ENCODE measurements around the gene KLHL8. TPM values are rescaled to one million over a fixed set of nuclear protein-coding genes. Genes with fewer than 3 reads are reported as not detected.
"Not testable (repeated sequence)": the region's sequence is repeated elsewhere in the genome, so short reads cannot be mapped to it uniquely, and the experiment has no call there.

The KLHL8 gene
- total RNA-seq, 4 donors from 2014 or later = 9.4 to 18.7 (median 13.6) TPM

DNA sequence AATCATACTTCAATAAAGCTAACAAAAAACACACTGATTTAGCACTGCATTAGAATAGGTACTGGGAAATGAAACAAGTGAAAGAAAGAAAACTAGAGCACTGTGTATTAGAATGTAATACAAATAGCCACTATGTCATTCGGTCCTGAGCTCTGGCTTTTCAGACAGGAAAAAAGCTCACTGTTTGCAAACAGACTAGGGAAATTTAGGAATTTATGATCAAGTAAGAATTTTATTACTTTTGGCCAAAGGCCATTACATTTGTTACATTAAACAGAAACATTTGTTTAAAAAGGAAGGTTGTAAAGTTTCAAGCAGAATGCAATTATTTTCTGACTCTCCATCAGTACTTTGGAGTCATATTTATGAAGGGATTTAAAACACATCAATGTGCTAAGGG lies 68.7 kb downstream of the KLHL8 start:
- DNase-seq = no peak
- Histone ChIP-seq H3K36me3 (no peaks in the 10 kb centered on the region), H3K27ac (peak overlapping the region in 3 of 4 donors; percentile 17 to 61 (median 57)), H3K27me3 (no peaks in the 10 kb centered on the region), H3K4me1 (peaks cover 0 to 22% (median 15%) of the 10 kb centered on the region in 4 donors), H3K4me3 (no peak overlapping the region), H3K9me3 (no peaks in the 10 kb centered on the region)
- in situ Hi-C loops (cut with MboI; ENCODE audit: low pct_ligation_motif_present in 1 of 4, low pct_unique_long_range_greater_than_20kb in 1 of 4, low sequenced_read_pairs in 3 of 4) (loop anchor here in 3 of 4 donors (10.0 to 25.0 kb wide), 2 partner anchors 83 to 311 kb away; no protein-coding TSS in a partner anchor), intact Hi-C loops (cut with DNase I; ENCODE audit: low total_unique reads) (loop anchor here (5.0 kb wide), 1 partner anchor 86 kb away; no protein-coding TSS in a partner anchor)
- 27 to 33% methylated on average over 1 of the region's 1 CpG for WGBS, 2 donors (ENCODE audit: low coverage in 1 of 2)
- no peak for TF ChIP-seq POLR2A (IDR thresholded peaks at IDR 0.05)
- TF ChIP-seq POLR2AphosphoS5 (IDR thresholded peaks at IDR 0.05) = peak in 1 of 3 donors; percentile 18

- peak; percentile 36 for DNase-seq
- Histone ChIP-seq H3K27me3 (no peaks in the 10 kb centered on the region), H3K9me3 (no peaks in the 10 kb centered on the region), H3K4me1 (peaks cover 0 to 22% (median 15%) of the 10 kb centered on the region in 4 donors), H3K4me3 (no peak overlapping the region), H3K27ac (peak overlapping the region in 1 of 4 donors; percentile 61), H3K36me3 (no peaks in the 10 kb centered on the region)
- WGBS, 2 donors (ENCODE audit: low coverage in 1 of 2) = 21 to 26% methylated on average over 2 of the region's 2 CpGs
- in situ Hi-C loops (cut with MboI; ENCODE audit: low pct_ligation_motif_present in 1 of 4, low pct_unique_long_range_greater_than_20kb in 1 of 4, low sequenced_read_pairs in 3 of 4) (loop anchor here in 3 of 4 donors (10.0 to 25.0 kb wide), 2 partner anchors 84 to 312 kb away; no protein-coding TSS in a partner anchor), intact Hi-C loops (cut with DNase I; ENCODE audit: low total_unique reads) (loop anchor here (5.0 kb wide), 1 partner anchor 87 kb away; no protein-coding TSS in a partner anchor)
- no peak for TF ChIP-seq POLR2AphosphoS5 (IDR thresholded peaks at IDR 0.05)
- TF ChIP-seq, protein P1, sequence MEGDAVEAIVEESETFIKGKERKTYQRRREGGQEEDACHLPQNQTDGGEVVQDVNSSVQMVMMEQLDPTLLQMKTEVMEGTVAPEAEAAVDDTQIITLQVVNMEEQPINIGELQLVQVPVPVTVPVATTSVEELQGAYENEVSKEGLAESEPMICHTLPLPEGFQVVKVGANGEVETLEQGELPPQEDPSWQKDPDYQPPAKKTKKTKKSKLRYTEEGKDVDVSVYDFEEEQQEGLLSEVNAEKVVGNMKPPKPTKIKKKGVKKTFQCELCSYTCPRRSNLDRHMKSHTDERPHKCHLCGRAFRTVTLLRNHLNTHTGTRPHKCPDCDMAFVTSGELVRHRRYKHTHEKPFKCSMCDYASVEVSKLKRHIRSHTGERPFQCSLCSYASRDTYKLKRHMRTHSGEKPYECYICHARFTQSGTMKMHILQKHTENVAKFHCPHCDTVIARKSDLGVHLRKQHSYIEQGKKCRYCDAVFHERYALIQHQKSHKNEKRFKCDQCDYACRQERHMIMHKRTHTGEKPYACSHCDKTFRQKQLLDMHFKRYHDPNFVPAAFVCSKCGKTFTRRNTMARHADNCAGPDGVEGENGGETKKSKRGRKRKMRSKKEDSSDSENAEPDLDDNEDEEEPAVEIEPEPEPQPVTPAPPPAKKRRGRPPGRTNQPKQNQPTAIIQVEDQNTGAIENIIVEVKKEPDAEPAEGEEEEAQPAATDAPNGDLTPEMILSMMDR (IDR thresholded peaks at IDR 0.05) = peak; percentile 91 to 95 (median 94)
Observed at GRCh38 chr4:87150498-87151261, 69.7 kb downstream of the KLHL8 start.

DNA sequence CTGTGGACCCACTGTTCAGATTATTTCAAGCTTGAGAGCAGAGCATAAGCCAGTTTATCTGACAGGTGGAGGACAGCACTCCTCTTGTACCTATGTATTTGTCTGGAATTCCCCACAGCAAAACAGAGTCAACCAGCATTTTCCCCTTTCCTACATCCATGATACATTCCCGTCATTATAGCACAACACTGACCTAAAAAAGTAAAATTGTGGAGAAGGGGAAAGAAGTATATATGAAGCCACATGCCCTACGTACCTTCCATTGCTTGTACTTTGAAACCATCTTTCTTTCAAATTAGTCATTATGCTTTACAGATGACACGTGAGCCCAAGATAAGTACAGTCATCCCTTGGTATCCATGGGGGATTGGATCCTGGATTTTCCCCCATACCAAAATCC lies 73.3 kb downstream of the KLHL8 start:
- WGBS, 2 donors (ENCODE audit: low coverage in 1 of 2) = 79 to 88% methylated on average over 3 of the region's 3 CpGs
- H3K36me3 ChIP-seq = no peaks in the 10 kb centered on the region
- in situ Hi-C loops (cut with MboI; ENCODE audit: low pct_ligation_motif_present in 1 of 4, low pct_unique_long_range_greater_than_20kb in 1 of 4, low sequenced_read_pairs in 3 of 4) = loop anchor here in 1 of 4 donors (5.0 to 25.0 kb wide), 2 partner anchors 85 to 315 kb away; no protein-coding TSS in a partner anchor
- peaks cover 0 to 21% (median 10%) of the 10 kb centered on the region in 4 donors for H3K4me1 ChIP-seq
- no peaks in the 10 kb centered on the region for H3K27me3 ChIP-seq
- intact Hi-C loops (cut with DNase I; ENCODE audit: low total_unique reads) = no loop called here
- no peak overlapping the region for H3K27ac ChIP-seq
- H3K9me3 ChIP-seq = no peaks in the 10 kb centered on the region
- TF ChIP-seq POLR2AphosphoS5 (IDR thresholded peaks at IDR 0.05) (no peak), POLR2A (IDR thresholded peaks at IDR 0.05) (no peak), EP300 (IDR thresholded peaks at IDR 0.05; ENCODE audit: low read depth) (no peak)
- TF ChIP-seq, protein P1 (IDR thresholded peaks at IDR 0.05) = no peak
- no peak overlapping the region for H3K4me3 ChIP-seq
- DNase-seq = no peak

- H3K27ac ChIP-seq; H3K4me3 ChIP-seq; intact Hi-C loops (cut with DNase I; ENCODE audit: low total_unique reads); DNase-seq; H3K27me3 ChIP-seq; H3K36me3 ChIP-seq; H3K9me3 ChIP-seq: not testable (repeated sequence)
- in situ Hi-C loops (cut with MboI; ENCODE audit: low pct_ligation_motif_present in 1 of 4, low pct_unique_long_range_greater_than_20kb in 1 of 4, low sequenced_read_pairs in 3 of 4) = loop anchor here in 1 of 4 donors (5.0 to 25.0 kb wide), 2 partner anchors 86 to 316 kb away; no protein-coding TSS in a partner anchor
- WGBS, 2 donors (ENCODE audit: low coverage in 1 of 2) = 97 to 100% methylated on average over 1 to 6 of the region's 6 CpGs
- H3K4me1 ChIP-seq = peaks cover 0 to 19% (median 5%) of the 10 kb centered on the region in 4 donors
Observed at GRCh38 chr4:87145934-87146333, 74.5 kb downstream of the KLHL8 start.

DNA sequence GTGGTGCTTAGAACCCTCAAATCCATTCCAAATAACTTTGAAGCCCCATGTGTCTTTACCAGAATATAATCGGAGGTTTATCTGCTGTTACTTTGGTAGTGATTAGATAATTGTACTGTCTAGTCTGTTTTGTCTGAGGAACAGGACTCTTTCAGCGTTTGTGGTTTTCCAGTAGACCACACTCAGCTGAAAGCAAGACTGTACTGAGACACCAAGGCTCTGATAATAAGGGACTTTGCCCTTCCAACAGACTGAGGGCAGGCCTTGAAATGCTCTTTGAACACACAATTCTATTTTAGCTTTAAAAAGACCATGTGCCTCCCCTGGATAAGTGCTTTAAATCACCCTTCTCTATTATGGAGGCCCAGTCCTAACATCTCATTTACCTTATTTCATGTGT lies 76.1 kb downstream of the KLHL8 start:
- WGBS, 2 donors (ENCODE audit: low coverage in 1 of 2) = 52 to 74% methylated on average over 2 of the region's 2 CpGs
- H3K4me3 ChIP-seq = no peak overlapping the region
- DNase-seq = no peak
- no peaks in the 10 kb centered on the region for H3K9me3 ChIP-seq
- intact Hi-C loops (cut with DNase I; ENCODE audit: low total_unique reads) (no loop called here), in situ Hi-C loops (cut with MboI; ENCODE audit: low pct_ligation_motif_present in 1 of 4, low pct_unique_long_range_greater_than_20kb in 1 of 4, low sequenced_read_pairs in 3 of 4) (loop anchor here in 1 of 4 donors (25.0 kb wide), 1 partner anchor 318 kb away; no protein-coding TSS in a partner anchor)
- peak overlapping the region in 1 of 4 donors; percentile 16 for H3K27ac ChIP-seq
- no peaks in the 10 kb centered on the region for H3K36me3 ChIP-seq
- TF ChIP-seq POLR2A (IDR thresholded peaks at IDR 0.05) (no peak), EP300 (IDR thresholded peaks at IDR 0.05; ENCODE audit: low read depth) (no peak), POLR2AphosphoS5 (IDR thresholded peaks at IDR 0.05) (no peak)
- TF ChIP-seq, protein P1 (IDR thresholded peaks at IDR 0.05) = no peak
- H3K27me3 ChIP-seq = no peaks in the 10 kb centered on the region
- peaks cover 0 to 22% (median 8%) of the 10 kb centered on the region in 4 donors for H3K4me1 ChIP-seq

Measured in transverse colon (tissue), 4 donors.